Esophagus squamous epithelium (tissue), 5 donors: ENCODE measurements around the gene ZNF516. TPM values are rescaled to one million over a fixed set of nuclear protein-coding genes. Genes with fewer than 3 reads are reported as not detected.

Source experiments
- DNase-seq: peaks from one replicate; lab custom pipeline; 2025; lab: John Stamatoyannopoulos, UW
- H3K27ac ChIP-seq, 4 donors: fragments of 200-600 bp; sonication (generic); one replicate each; pipeline ENCODE4 v1.5.1; 2016 to 2019; ENCODE audit warnings: mild to moderate bottlenecking in 1 of 4
- H3K27me3 ChIP-seq, 4 donors: fragments of 200-600 bp; sonication (generic); 1 replicate in 3 of 4; 2 replicates in 1 of 4; pipeline versions ENCODE4 v1.5.1 to v1.6.0; 2017 to 2021; ENCODE audit warnings: antibody characterized with exemption in 1 of 4
- H3K36me3 ChIP-seq, 3 donors: fragments of 200-600 bp; sonication (generic); one replicate each; pipeline ENCODE4 v1.5.1; 2016 to 2019
- H3K4me1 ChIP-seq, 3 donors: fragments of 200-600 bp; sonication (generic); one replicate each; pipeline ENCODE4 v1.5.1; 2017 to 2019
- H3K4me3 ChIP-seq, 4 donors: fragments of 200-600 bp; sonication (generic); 1 replicate in 3 of 4; 2 replicates in 1 of 4; pipeline ENCODE4 v1.5.1; 2016 to 2019; ENCODE audit warnings: mild to moderate bottlenecking in 2 of 4, moderate library complexity in 1 of 4
- H3K9me3 ChIP-seq, 3 donors: fragments of 200-600 bp; sonication (generic); one replicate each; pipeline ENCODE4 v1.5.1; 2016 to 2019
- POLR2A ChIP-seq, 4 donors: fragments of 450-650 bp; IDR thresholded peaks; one replicate each; pipeline ENCODE4 v1.6.1; 2017; ENCODE audit warnings: antibody characterized with exemption in 4 of 4, mild to moderate bottlenecking in 4 of 4, moderate library complexity in 3 of 4
- WGBS, 2 donors: methylation state at CpG; one replicate each; pipeline ENCODE4 v1.1.5; 2018; 5-methylcytosine and 5-hydroxymethylcytosine counted together
- intact Hi-C: fragments of 100-400 bp; cut with DNase I; formaldehyde crosslinking; loops from one replicate; pipeline ENCODE4 v1.15.0; 2022
- total RNA-seq, 4 donors: library from RNA; depleted of rRNA; stranded (reverse); fragments of >200 nt; gene quantifications; one replicate each; pipeline ENCODE4 v1.1.0, GENCODE V29; 2016
- TF ChIP-seq, protein P1 (sequence below), 6 experiments: fragments of 450-650 bp in 4 of 6; fragments of 200-600 bp in 2 of 6; sonication (generic) in 2 of 6; IDR thresholded peaks; one replicate each; pipeline ENCODE4 v1.5.1; 2016 to 2019; ENCODE audit warnings: antibody characterized with exemption in 6 of 6, mild to moderate bottlenecking in 4 of 6, moderate library complexity in 4 of 6
- donor health status: DM: yes; HTN: yes; CAD: no.

The ZNF516 gene
- total RNA-seq, 4 donors from 2014 or later: 18.0 to 23.9 (median 19.2) TPM

GRCh38 chr18:76357585-76358260 lies 137.3 kb downstream of the ZNF516 start:
- no peak overlapping the region for H3K4me3 ChIP-seq
- H3K9me3 ChIP-seq: no peaks in the 10 kb centered on the region
- WGBS, 2 donors: 75 to 78% methylated on average over 12 of the region's 12 CpGs
- TF ChIP-seq, protein P1, sequence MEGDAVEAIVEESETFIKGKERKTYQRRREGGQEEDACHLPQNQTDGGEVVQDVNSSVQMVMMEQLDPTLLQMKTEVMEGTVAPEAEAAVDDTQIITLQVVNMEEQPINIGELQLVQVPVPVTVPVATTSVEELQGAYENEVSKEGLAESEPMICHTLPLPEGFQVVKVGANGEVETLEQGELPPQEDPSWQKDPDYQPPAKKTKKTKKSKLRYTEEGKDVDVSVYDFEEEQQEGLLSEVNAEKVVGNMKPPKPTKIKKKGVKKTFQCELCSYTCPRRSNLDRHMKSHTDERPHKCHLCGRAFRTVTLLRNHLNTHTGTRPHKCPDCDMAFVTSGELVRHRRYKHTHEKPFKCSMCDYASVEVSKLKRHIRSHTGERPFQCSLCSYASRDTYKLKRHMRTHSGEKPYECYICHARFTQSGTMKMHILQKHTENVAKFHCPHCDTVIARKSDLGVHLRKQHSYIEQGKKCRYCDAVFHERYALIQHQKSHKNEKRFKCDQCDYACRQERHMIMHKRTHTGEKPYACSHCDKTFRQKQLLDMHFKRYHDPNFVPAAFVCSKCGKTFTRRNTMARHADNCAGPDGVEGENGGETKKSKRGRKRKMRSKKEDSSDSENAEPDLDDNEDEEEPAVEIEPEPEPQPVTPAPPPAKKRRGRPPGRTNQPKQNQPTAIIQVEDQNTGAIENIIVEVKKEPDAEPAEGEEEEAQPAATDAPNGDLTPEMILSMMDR (IDR thresholded peaks at IDR 0.05): no peak
- DNase-seq: no peak
- peaks cover 0 to 12% (median 0%) of the 10 kb centered on the region in 3 donors for H3K4me1 ChIP-seq
- no peak overlapping the region for H3K27ac ChIP-seq
- intact Hi-C loops: no loop called here
- H3K36me3 ChIP-seq: peaks cover 0 to 65% (median 3%) of the 10 kb centered on the region in 3 donors
- H3K27me3 ChIP-seq: no peaks in the 10 kb centered on the region

- TF ChIP-seq, protein P1 (IDR thresholded peaks at IDR 0.05): no peak
- no peak for TF ChIP-seq POLR2A (IDR thresholded peaks at IDR 0.05)
- intact Hi-C loops: no loop called here
- DNase-seq: no peak
- Histone ChIP-seq H3K27ac (no peak overlapping the region), H3K27me3 (no peaks in the 10 kb centered on the region), H3K4me1 (peaks cover 0 to 16% (median 0%) of the 10 kb centered on the region in 3 donors), H3K36me3 (peaks cover 0 to 59% (median under 1%) of the 10 kb centered on the region in 3 donors), H3K9me3 (no peaks in the 10 kb centered on the region), H3K4me3 (no peak overlapping the region)
- 67 to 92% methylated on average over 9 to 15 of the region's 26 CpGs for WGBS, 2 donors
These were observed 137.9 kb downstream of the ZNF516 start for GRCh38 chr18:76357174-76357573.

GRCh38 chr18:76356666-76357065 lies 138.4 kb downstream of the ZNF516 start:
- Histone ChIP-seq H3K4me1 (peaks cover 0 to 21% (median 0%) of the 10 kb centered on the region in 3 donors), H3K27me3 (no peaks in the 10 kb centered on the region), H3K27ac (no peak overlapping the region), H3K9me3 (no peaks in the 10 kb centered on the region), H3K4me3 (no peak overlapping the region), H3K36me3 (peaks cover 0 to 54% (median 0%) of the 10 kb centered on the region in 3 donors)
- TF ChIP-seq, protein P1 (IDR thresholded peaks at IDR 0.05): no peak
- TF ChIP-seq POLR2A (IDR thresholded peaks at IDR 0.05): no peak
- no peak for DNase-seq
- intact Hi-C loops: no loop called here
- 96 to 100% methylated on average over 6 to 10 of the region's 10 CpGs for WGBS, 2 donors

- no peak overlapping the region for H3K27ac ChIP-seq
- 9 to 23% methylated on average over 1 of the region's 1 CpG for whole genome bisulfite sequencing, 2 donors
- peaks cover 0 to 34% (median 0%) of the 10 kb centered on the region in 3 donors for H3K36me3 ChIP-seq
- H3K27me3 ChIP-seq: peaks cover 0 to 4% (median 0%) of the 10 kb centered on the region in 4 donors
- TF ChIP-seq POLR2A (IDR thresholded peaks at IDR 0.05): no peak
- TF ChIP-seq, protein P1 (IDR thresholded peaks at IDR 0.05): no peak
- peaks cover under 1 to 25% (median 2%) of the 10 kb centered on the region in 3 donors for H3K4me1 ChIP-seq
- no peaks in the 10 kb centered on the region for H3K9me3 ChIP-seq
- no peak for DNase-seq
- H3K4me3 ChIP-seq: no peak overlapping the region
- intact Hi-C loops: no loop called here
These were observed 140.7 kb downstream of the ZNF516 start for GRCh38 chr18:76354348-76354747.

- WGBS, 2 donors: 85 to 90% methylated on average over 3 of the region's 3 CpGs
- Histone ChIP-seq H3K27ac (no peak overlapping the region), H3K4me1 (peaks cover 8 to 33% (median 10%) of the 10 kb centered on the region in 3 donors), H3K27me3 (peaks cover 0 to 4% (median 0%) of the 10 kb centered on the region in 4 donors), H3K4me3 (no peak overlapping the region), H3K9me3 (no peaks in the 10 kb centered on the region), H3K36me3 (peaks cover 0 to 26% (median 0%) of the 10 kb centered on the region in 3 donors)
- TF ChIP-seq, protein P1 (IDR thresholded peaks at IDR 0.05): no peak
- TF ChIP-seq POLR2A (IDR thresholded peaks at IDR 0.05): no peak
- DNase-seq: no peak
- intact Hi-C loops: no loop called here
These were observed 141.5 kb downstream of the ZNF516 start for GRCh38 chr18:76353500-76353899.
